HG03469 (cell line): ENCODE data around the gene SAMM50.

Experiments
- ATAC-seq: cut with Tn5 transposase; IDR thresholded peaks from one replicate; pipeline ENCODE4 v1.9.1; 2021; ENCODE audit warnings: mild to moderate bottlenecking, moderate library complexity, moderate number of reproducible peaks; ENCODE audit not compliant: unreplicated experiment

The SAMM50 gene

DNA sequence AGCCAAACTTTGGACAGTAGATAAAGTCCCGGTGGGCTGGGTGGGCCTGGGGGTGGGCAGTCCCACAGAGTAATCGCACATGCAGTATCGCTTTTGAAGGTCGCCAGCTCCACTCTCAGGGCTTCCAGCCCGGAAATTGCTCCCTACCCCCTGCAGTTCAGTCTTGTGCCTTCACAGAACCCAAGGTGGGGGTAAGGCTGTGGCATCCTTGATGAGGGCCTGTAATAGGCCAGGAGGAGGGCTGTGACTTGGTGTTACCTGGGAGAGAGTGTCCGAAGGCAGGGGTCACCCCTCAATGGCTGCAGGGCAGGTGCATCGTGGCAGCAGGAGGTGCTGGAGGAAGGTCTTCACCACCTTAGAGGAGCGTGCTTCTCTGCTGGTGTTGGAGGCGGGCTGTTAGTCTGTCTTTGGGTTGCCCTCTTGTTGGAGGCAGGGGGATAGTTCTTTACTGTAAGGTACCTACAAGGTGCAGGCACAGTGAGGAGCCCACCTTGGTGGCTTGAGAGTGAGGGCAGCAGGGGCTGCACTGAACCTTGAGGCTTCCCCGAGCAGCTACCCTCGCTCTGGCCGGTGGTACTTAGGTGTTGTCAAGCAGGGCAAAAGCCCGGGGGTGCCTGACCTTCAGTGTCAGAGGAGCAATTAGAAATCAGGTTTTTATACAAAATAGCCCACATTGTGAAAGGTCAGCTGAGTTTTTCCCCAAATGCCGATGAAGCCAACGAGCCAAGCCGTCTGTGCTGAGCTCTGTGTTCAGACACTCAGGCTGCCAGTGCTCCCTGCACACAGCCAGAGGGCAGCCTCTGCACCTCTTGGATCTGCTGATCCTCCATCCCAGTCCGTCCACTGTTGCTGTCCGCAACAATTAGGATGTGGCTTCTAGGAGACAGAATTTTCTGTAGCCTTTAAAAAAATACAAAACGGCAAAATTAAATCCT is 21.9 kb downstream of the SAMM50 start:
- no peak for ATAC-seq

- ATAC-seq, result no peak
These were observed 23.3 kb downstream of the SAMM50 start for GRCh38 chr22:43978558-43978957.

- ATAC-seq, result no peak
These were observed 25.3 kb downstream of the SAMM50 start for GRCh38 chr22:43980579-43980978.

GRCh38 chr22:43980996-43981395 is 25.8 kb downstream of the SAMM50 start:
- no peak for ATAC-seq

DNA sequence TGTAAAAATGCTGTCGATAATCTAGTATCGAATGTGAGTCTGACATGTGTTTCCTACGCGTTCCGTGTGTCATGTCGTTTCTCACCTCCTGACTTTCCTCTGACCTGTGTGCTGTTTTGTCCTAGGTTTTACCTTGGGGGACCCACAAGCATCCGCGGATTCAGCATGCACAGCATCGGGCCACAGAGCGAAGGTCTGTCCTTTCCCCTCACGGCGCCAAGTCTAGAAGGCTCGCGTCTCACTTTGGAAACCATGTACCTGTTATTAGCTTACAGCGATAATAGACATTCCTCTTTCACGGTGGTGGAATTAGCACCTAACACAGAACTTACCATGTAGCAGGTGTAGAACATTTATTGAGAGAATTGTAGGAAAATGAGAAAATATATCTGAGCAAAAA is 28.6 kb downstream of the SAMM50 start:
- ATAC-seq, result no peak

DNA sequence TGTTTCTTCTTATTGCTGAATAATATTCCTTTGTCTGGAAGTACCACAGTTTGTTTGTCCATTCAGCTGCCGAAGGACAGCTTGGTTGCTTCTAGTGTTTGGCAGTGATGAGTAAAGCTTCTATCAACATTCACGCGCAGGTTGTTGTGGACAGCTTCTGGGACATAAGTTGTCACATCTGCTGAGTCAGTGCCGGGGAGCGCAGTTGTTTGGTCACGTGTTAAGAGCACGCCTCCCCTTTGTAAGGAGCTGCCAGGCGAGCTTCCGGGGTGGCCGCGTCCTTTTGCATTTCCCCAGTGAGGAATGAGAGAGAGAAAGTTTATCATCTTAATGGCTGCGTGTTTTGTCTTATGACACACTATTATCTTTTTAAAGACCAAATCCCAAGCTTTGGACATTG is 30.3 kb downstream of the SAMM50 start:
- no peak for ATAC-seq

DNA sequence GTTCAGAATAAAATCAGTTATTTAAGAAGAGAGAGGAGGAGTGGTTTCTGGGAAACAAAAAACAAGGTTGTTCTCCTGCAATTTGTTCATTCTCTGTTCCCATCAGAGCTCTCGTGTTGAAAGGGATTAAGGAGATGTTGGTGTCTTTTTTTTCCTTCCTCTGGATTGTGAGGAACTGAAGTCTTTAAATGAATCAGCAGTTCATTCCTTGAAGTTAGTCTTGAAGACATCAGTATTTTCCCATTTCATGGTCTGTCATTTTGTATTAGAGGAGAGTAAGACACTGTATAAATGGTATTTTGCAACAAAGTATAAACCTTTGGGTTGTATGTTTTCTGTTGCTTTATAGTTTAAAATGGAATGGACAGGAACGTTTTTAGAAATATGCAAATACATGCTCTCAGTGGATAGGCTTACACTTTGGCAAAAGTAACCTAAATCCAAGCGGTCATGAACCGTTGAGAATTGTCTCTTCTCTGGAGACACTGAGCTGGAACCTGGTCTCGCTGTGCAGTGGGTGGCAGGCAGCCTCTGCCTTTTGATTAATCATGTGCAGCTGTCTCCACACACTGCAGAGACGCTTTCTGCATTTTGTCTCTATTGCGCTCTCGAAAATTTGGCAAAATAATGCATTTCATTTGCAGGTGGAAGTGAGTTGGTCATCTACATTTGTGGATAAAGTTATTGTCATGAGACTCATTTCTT is 33.0 kb downstream of the SAMM50 start:
- ATAC-seq, result no peak

DNA sequence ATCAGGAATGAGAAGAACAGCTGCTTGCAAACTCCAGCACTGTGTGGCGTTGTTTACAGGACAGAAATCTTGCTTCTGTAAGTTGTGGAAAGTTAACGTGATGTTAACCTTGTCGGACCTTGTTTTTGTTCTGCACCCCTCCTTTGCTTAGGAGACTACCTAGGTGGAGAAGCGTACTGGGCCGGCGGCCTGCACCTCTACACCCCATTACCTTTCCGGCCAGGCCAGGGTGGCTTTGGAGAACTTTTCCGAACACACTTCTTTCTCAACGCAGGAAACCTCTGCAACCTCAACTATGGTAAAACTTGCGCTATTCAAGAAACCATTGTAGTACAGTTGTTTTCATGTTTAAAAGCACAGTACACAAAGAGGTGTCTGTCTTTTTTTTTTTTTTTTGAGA is 33.7 kb downstream of the SAMM50 start:
- no peak for ATAC-seq

DNA sequence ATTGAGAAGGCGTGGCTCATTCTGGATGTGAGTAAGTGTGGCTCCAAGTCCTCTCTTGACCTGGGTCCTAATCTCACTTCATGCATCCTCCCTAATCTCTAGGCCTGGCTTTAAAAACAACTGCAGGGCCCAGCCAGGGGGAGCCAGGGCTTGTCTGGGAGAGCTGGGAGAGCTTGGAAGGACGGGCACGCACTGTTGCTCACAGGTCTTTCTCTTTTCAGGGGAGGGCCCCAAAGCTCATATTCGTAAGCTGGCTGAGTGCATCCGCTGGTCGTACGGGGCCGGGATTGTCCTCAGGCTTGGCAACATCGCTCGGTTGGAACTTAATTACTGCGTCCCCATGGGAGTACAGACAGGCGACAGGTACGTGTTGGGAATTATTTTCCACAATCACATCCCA is 34.8 kb downstream of the SAMM50 start:
- ATAC-seq, result no peak

DNA sequence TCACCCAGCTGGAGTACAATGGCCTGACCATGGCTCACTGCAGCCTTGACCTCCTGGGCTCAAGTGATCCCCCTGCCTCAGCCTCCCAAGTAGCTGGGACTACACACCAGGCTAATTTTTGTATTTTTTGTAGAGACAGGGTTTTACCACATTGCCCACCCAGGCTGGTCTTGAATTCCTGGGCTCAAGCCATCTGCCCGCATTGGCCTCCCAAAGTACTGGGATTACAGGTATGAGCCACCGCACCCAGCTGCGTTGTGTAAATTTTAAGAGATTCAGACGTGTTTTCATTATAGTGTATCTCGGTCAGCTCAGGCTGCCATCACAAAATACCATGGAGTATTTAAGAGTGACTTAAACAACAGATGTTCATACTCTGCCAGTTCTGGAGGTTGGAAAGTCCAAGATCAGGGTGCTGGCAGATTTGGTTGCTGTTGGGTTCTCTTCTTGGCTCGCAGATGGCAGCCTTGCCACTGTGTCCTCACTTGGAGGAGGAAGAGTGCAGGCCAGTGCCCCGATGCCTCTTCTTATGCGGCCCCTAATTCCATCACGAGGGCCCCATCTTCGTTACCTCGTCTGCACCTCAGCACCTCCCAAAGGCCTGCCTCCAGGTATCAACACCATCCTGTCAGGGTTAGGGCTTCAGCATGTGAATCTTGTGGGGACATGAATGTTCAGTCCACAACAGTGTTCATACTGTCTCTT is 36.2 kb downstream of the SAMM50 start:
- ATAC-seq, result no peak

DNA sequence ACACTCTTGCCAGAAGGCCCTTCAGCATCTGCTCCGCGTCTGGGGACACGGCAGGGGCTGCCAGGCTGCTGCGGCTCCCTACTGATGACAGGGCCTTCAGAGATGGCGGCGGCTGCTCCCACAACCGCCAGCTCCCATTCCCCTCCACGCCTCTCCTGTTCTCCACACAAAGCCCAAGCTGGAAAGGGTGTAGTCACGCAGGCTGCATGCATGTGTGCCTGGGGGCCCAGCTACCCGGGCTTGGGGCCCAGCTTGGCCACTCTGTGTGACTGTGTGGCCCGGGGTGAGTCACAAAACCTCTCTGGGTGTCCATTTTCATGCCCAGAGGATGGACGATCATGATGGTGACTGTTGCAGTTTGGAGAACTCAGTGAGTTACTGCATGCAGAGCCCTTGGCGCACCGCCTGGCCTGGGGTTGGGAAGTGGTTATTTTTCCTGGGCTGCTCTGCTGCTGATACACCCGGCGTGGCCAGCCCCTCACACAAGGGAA is 37.1 kb downstream of the SAMM50 start:
- ATAC-seq, result no peak

GRCh38 chr22:43993072-43993760 is 38.0 kb downstream of the SAMM50 start:
- no peak for ATAC-seq

GRCh38 chr22:43994006-43994405 is 38.8 kb downstream of the SAMM50 start:
- no peak for ATAC-seq

GRCh38 chr22:43994416-43994815 is 39.2 kb downstream of the SAMM50 start:
- no peak for ATAC-seq

- no peak for ATAC-seq
These were observed 39.9 kb downstream of the SAMM50 start for GRCh38 chr22:43995057-43995685.

GRCh38 chr22:43995798-43996169 is 40.5 kb downstream of the SAMM50 start:
- ATAC-seq, result no peak

GRCh38 chr22:43996170-43996980 is 41.1 kb downstream of the SAMM50 start:
- ATAC-seq, result no peak

DNA sequence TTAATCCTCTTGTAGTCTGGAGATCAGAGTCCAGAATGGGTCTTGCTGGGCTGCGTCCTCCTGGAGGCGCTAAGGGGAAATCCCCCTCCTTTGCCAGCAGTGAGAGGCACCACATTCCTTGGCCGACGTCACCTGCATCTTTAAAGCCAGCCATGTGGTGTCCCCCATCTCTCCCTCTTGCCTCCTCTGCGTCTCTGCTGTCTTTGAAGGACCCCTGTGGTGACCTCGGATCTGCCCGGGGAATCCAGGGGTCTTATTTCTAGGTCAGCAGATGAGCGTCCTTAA is 41.7 kb downstream of the SAMM50 start:
- no peak for ATAC-seq

GRCh38 chr22:43998679-43999264 is 43.5 kb downstream of the SAMM50 start:
- no peak for ATAC-seq
